IMR-90 (cell line): Measurements from ENCODE around the gene KBTBD8. TPM values are rescaled to one million over a fixed set of nuclear protein-coding genes. Genes with fewer than 3 reads are reported as not detected.

Experiments
- ATAC-seq: fragments of 200-7000 bp; cut with Tn5 transposase; 2 replicates; pipeline ENCODE4 v1.9.1; 2020; ENCODE audit warnings: low read depth, mild to moderate bottlenecking, moderate library complexity
- BruUV-seq: library from RNA; stranded (reverse); fragments of 400-500 nt; replicated peaks from 2 replicates; lab custom pipeline; 2021; lab: Mats Ljungman, UMichigan
- CTCF ChIA-PET: fragments of 300-600 bp; formaldehyde crosslinking; extraction: SDS; loops from one replicate; lab custom pipeline; 2021; ENCODE audit warnings: antibody characterized with exemption; lab: Yijun Ruan, JAX
- POLR2A ChIA-PET: fragments of 300-600 bp; sonication (Branson Sonifier 250); formaldehyde crosslinking; loops from one replicate; lab custom pipeline; 2022; ENCODE audit warnings: antibody characterized with exemption; ENCODE audit not compliant: unreplicated experiment; lab: Charles Lee
- DNase-seq: peaks from one replicate; pipeline ENCODE4 v3.0.0; 2013
- H2AFZ ChIP-seq: replicated peaks from 2 replicates; pipeline ENCODE3; 2013; ENCODE audit warnings: low read length, mild to moderate bottlenecking; ENCODE audit not compliant: poor library complexity
- H2AK5ac ChIP-seq: 2 replicates; pipeline ENCODE4 v1.6.1; 2013; ENCODE audit warnings: low read depth, low read length, inconsistent platforms
- H2AK9ac ChIP-seq: replicated peaks from 2 replicates; pipeline ENCODE3; 2013; ENCODE audit warnings: mild to moderate bottlenecking, low read depth, low read length, moderate library complexity; ENCODE audit not compliant: poor library complexity
- H2BK120ac ChIP-seq: 2 replicates; pipeline ENCODE4 v1.6.1; 2013; ENCODE audit warnings: low read depth, low read length, inconsistent platforms
- H2BK15ac ChIP-seq: 3 replicates; pipeline ENCODE4 v1.6.1; 2013; ENCODE audit warnings: low read depth, low read length, inconsistent platforms
- H2BK20ac ChIP-seq: 2 replicates; pipeline ENCODE4 v1.6.1; 2013; ENCODE audit warnings: low read depth, mild to moderate bottlenecking, inconsistent platforms, low read length, moderate library complexity
- H2BK5ac ChIP-seq: 2 replicates; pipeline ENCODE4 v1.6.1; 2013; ENCODE audit warnings: mild to moderate bottlenecking, low read depth, low read length, inconsistent platforms; ENCODE audit not compliant: poor library complexity, severe bottlenecking
- H3K14ac ChIP-seq: replicated peaks from 2 replicates; pipeline ENCODE4 v1.6.1; 2013; ENCODE audit warnings: low read depth, low read length, inconsistent platforms
- H3K18ac ChIP-seq: 2 replicates; pipeline ENCODE4 v1.6.1; 2013; ENCODE audit warnings: low read depth, low read length, control low read depth
- H3K23ac ChIP-seq: 2 replicates; pipeline ENCODE4 v1.6.1; 2013; ENCODE audit warnings: low read depth, low read length, inconsistent platforms
- H3K27ac ChIP-seq: 2 replicates; pipeline ENCODE4 v1.5.1; 2013; ENCODE audit warnings: mild to moderate bottlenecking, control low read depth, low read length; ENCODE audit not compliant: insufficient read depth
- H3K27me3 ChIP-seq: 2 replicates; pipeline ENCODE4 v1.6.1; 2013; ENCODE audit warnings: low read length; ENCODE audit not compliant: control insufficient read depth, insufficient read depth
- H3K36me3 ChIP-seq: 2 replicates; pipeline ENCODE4 v1.6.1; 2013; ENCODE audit warnings: low read length, mixed read lengths; ENCODE audit not compliant: control insufficient read depth, insufficient read depth
- H3K4ac ChIP-seq: 2 replicates; pipeline ENCODE4 v1.6.1; 2013; ENCODE audit warnings: low read depth, low read length, inconsistent platforms
- H3K4me1 ChIP-seq: 2 replicates; pipeline ENCODE4 v1.6.1; 2013; ENCODE audit warnings: low read length, mixed read lengths; ENCODE audit not compliant: control insufficient read depth, insufficient read depth
- H3K4me2 ChIP-seq: 2 replicates; pipeline ENCODE4 v1.6.1; 2013; ENCODE audit warnings: low read depth, mild to moderate bottlenecking, control low read depth, low read length, moderate library complexity
- H3K4me3 ChIP-seq: 2 replicates; pipeline ENCODE4 v1.5.1; 2013; ENCODE audit warnings: low read depth, mild to moderate bottlenecking, control low read depth, low read length, moderate library complexity; ENCODE audit not compliant: insufficient read depth
- H3K56ac ChIP-seq: 2 replicates; pipeline ENCODE4 v1.6.1; 2013; ENCODE audit warnings: low read length, inconsistent platforms; ENCODE audit not compliant: insufficient read depth; ENCODE audit errors: extremely low read depth
- H3K79me1 ChIP-seq, 2 experiments: 2 replicates each; pipeline ENCODE4 v1.6.1; 2013; ENCODE audit warnings: low read length in 2 of 2, inconsistent platforms in 1 of 2, low read depth in 1 of 2
- H3K9ac ChIP-seq: 2 replicates; pipeline ENCODE4 v1.6.1; 2013; ENCODE audit warnings: low read depth, low read length, control low read depth
- H3K9me1 ChIP-seq: 2 replicates; pipeline ENCODE4 v1.6.1; 2013; ENCODE audit warnings: low read length, inconsistent platforms; ENCODE audit not compliant: insufficient read depth
- H3K9me3 ChIP-seq: 2 replicates; pipeline ENCODE4 v1.6.1; 2013; ENCODE audit warnings: low read length; ENCODE audit not compliant: control insufficient read depth, insufficient read depth
- H4K20me1 ChIP-seq: 2 replicates; pipeline ENCODE4 v1.6.1; 2013; ENCODE audit warnings: low read length, inconsistent platforms; ENCODE audit not compliant: insufficient read depth
- H4K5ac ChIP-seq: 2 replicates; pipeline ENCODE4 v1.6.1; 2013; ENCODE audit warnings: mild to moderate bottlenecking, low read depth, low read length, control low read depth
- H4K8ac ChIP-seq, 2 experiments: 2 replicates each; pipeline ENCODE4 v1.6.1; 2013; ENCODE audit warnings: low read depth in 2 of 2, low read length in 2 of 2, control low read depth in 1 of 2, inconsistent platforms in 1 of 2
- H4K91ac ChIP-seq: 2 replicates; pipeline ENCODE4 v1.6.1; 2013; ENCODE audit warnings: low read depth, low read length, inconsistent platforms; ENCODE audit not compliant: insufficient read depth
- BHLHE40 ChIP-seq: fragments of 150-350 bp; IDR thresholded peaks from 2 replicates; pipeline ENCODE4 v1.6.1; 2016; ENCODE audit warnings: mild to moderate bottlenecking, low read depth, low read length
- MAFK ChIP-seq: IDR thresholded peaks from 2 replicates; pipeline ENCODE4 v1.6.1; 2012; ENCODE audit warnings: low read depth, low read length, improper control_type of control experiment
- MAZ ChIP-seq: IDR thresholded peaks from 2 replicates; pipeline ENCODE4 v1.6.1; 2012; ENCODE audit warnings: low read depth, mild to moderate bottlenecking, low read length, improper control_type of control experiment, moderate library complexity, borderline replicate concordance
- POLR2A ChIP-seq: IDR thresholded peaks from 2 replicates; pipeline ENCODE4 v1.6.1; 2012; ENCODE audit warnings: mild to moderate bottlenecking, low read depth, low read length
- RAD21 ChIP-seq: IDR thresholded peaks from 2 replicates; pipeline ENCODE4 v1.6.1; 2012; ENCODE audit warnings: low read length, improper control_type of control experiment
- RCOR1 ChIP-seq: IDR thresholded peaks from 2 replicates; pipeline ENCODE4 v1.6.1; 2012; ENCODE audit warnings: mild to moderate bottlenecking, low read length, improper control_type of control experiment; ENCODE audit not compliant: insufficient replicate concordance
- RFX5 ChIP-seq: IDR thresholded peaks from 2 replicates; pipeline ENCODE4 v1.8.0; 2012; ENCODE audit warnings: low read depth, mild to moderate bottlenecking, low read length, moderate library complexity
- SMC3 ChIP-seq: fragments of 150-350 bp; IDR thresholded peaks from 2 replicates; pipeline ENCODE4 v1.6.1; 2016; ENCODE audit warnings: low read depth, mild to moderate bottlenecking, antibody characterized with exemption, low read length, moderate library complexity
- WGBS, 2 experiments: methylation state at CpG; one replicate each; pipeline versions ENCODE4 v1.1.5 to v1.1.7; 2013; ENCODE audit warnings: missing lambda C conversion rate in 2 of 2; ENCODE audit not compliant: insufficient read length in 1 of 2; ENCODE audit errors: extremely low coverage in 2 of 2; 5-methylcytosine and 5-hydroxymethylcytosine counted together
- dilution Hi-C: fragments of 300-500 bp; cut with HindIII; formaldehyde crosslinking; loops from one replicate; pipeline ENCODE4 v1.14.3; 2018; ENCODE audit warnings: low sequenced_read_pairs; ENCODE audit not compliant: unreplicated experiment
- in situ Hi-C: fragments of 300-500 bp; cut with MboI; formaldehyde crosslinking; loops from 3 replicates; pipeline ENCODE4 v1.14.3; 2019; ENCODE audit warnings: low sequenced_read_pairs, inconsistent platforms, mixed read lengths
- intact Hi-C: fragments of 100-400 bp; cut with micrococcal nuclease; formaldehyde crosslinking; loops from 2 replicates; pipeline ENCODE4 v1.10.0; 2022
- polyA plus RNA-seq, 3 experiments: library from polyadenylated mRNA; depleted of rRNA; stranded (reverse); fragments of >200 nt; gene quantifications; 2 replicates each; pipeline ENCODE4 v1.2.3, GENCODE V29; 2012; ENCODE audit warnings: low replicate concordance in 1 of 3
- total RNA-seq: library from RNA; depleted of rRNA; stranded (reverse); fragments of >200 nt; gene quantifications from 2 replicates; pipeline ENCODE4 v1.2.3, GENCODE V29; 2012
- TF ChIP-seq, protein P1 (sequence below): fragments of 150-350 bp; IDR thresholded peaks from 2 replicates; pipeline ENCODE4 v1.6.1; 2016; ENCODE audit warnings: low read depth, mild to moderate bottlenecking, low read length, moderate library complexity, borderline replicate concordance
- TF ChIP-seq, protein P2 (sequence below): conservative IDR thresholded peaks from 2 replicates; pipeline ENCODE4 v1.5.1; 2012; ENCODE audit warnings: mild to moderate bottlenecking, low read depth, low read length, improper control_type of control experiment
- TF ChIP-seq, protein P3 (sequence below): fragments of 150-350 bp; IDR thresholded peaks from 2 replicates; pipeline ENCODE4 v1.6.1; 2017; ENCODE audit warnings: mild to moderate bottlenecking, antibody characterized with exemption, low read length, low read depth

Gene KBTBD8
- total and polyA plus RNA-seq, 2 of the 4 experiments (the other 2 are of a cell fraction) = 1.5 to 8.6 TPM

DNA sequence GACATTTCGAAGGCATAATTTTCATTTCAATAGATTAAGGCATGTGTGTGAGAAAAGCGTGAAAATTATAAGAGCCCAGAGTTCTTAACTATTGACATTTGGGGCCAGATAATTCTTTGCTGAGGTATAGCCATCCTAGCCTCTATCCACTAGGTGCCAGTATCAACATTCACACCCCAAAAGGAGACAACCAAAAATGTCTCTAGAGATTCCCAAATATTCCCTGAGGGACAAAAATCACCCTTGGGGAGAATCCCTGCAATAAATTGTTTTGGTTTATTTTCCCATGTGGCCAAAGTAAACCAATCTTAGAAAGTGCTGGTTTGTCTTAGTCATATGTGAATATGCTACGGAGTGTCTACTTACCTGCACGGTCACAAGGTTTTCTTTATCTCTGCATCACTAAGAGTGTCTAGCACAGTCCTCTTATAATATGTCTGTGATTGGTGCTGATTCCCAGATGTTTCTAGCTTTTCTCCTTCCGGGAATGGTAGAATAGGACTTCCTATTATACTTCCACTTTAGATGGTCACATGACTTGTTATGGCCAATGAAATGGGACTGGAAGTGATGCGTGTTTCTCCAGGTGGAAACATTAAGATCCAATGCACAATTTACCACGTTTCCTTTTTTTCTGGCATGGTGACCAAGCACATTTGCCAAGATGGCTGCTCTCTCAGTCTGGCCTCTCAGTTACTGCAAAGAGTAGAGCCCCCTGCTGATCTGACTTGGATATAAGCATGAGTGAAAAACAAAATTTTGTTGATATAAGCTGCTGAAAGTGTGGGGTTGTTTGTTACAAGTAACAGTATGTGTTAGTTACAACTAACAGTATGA, 8.0 kb upstream of the KBTBD8 start:
- H4K91ac ChIP-seq = no peak overlapping the region
- BruUV-seq = no TSS peak
- H3K4ac ChIP-seq = no peak overlapping the region
- no peak for ATAC-seq
- no peak overlapping the region for H3K9ac ChIP-seq
- H4K5ac ChIP-seq = 0 out of 2 replicates have a peak overlapping the region, but pooled peaks have one; percentile 8
- H3K4me2 ChIP-seq = no peak overlapping the region
- no peak overlapping the region for H2BK15ac ChIP-seq
- TF ChIP-seq BHLHE40 = no peak
- 0 out of 2 replicates have a peak, but pooled peaks have one; percentile 5 for TF ChIP-seq RAD21
- TF ChIP-seq, protein P1, sequence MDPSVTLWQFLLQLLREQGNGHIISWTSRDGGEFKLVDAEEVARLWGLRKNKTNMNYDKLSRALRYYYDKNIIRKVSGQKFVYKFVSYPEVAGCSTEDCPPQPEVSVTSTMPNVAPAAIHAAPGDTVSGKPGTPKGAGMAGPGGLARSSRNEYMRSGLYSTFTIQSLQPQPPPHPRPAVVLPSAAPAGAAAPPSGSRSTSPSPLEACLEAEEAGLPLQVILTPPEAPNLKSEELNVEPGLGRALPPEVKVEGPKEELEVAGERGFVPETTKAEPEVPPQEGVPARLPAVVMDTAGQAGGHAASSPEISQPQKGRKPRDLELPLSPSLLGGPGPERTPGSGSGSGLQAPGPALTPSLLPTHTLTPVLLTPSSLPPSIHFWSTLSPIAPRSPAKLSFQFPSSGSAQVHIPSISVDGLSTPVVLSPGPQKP = no peak
- TF ChIP-seq, protein P2, sequence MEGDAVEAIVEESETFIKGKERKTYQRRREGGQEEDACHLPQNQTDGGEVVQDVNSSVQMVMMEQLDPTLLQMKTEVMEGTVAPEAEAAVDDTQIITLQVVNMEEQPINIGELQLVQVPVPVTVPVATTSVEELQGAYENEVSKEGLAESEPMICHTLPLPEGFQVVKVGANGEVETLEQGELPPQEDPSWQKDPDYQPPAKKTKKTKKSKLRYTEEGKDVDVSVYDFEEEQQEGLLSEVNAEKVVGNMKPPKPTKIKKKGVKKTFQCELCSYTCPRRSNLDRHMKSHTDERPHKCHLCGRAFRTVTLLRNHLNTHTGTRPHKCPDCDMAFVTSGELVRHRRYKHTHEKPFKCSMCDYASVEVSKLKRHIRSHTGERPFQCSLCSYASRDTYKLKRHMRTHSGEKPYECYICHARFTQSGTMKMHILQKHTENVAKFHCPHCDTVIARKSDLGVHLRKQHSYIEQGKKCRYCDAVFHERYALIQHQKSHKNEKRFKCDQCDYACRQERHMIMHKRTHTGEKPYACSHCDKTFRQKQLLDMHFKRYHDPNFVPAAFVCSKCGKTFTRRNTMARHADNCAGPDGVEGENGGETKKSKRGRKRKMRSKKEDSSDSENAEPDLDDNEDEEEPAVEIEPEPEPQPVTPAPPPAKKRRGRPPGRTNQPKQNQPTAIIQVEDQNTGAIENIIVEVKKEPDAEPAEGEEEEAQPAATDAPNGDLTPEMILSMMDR = peak; percentile 14; the same call in 1 of the 2 replicates
- no peak for TF ChIP-seq RCOR1
- TF ChIP-seq MAZ = no peak
- TF ChIP-seq SMC3 = no peak
- no peak for TF ChIP-seq POLR2A
- TF ChIP-seq, protein P3, sequence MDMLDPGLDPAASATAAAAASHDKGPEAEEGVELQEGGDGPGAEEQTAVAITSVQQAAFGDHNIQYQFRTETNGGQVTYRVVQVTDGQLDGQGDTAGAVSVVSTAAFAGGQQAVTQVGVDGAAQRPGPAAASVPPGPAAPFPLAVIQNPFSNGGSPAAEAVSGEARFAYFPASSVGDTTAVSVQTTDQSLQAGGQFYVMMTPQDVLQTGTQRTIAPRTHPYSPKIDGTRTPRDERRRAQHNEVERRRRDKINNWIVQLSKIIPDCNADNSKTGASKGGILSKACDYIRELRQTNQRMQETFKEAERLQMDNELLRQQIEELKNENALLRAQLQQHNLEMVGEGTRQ = no peak
- no peak for TF ChIP-seq MAFK
- no peak for TF ChIP-seq RFX5
- no peak overlapping the region for H2BK120ac ChIP-seq
- H3K9me3 ChIP-seq = no peaks in the 10 kb centered on the region
- DNase-seq = no peak
- H3K23ac ChIP-seq = no peak overlapping the region
- POLR2A ChIA-PET = no interaction called here
- dilution Hi-C loops (no loop called here), intact Hi-C loops (loop anchor here (10.0 kb wide), 1 partner anchor 505 kb away; no protein-coding TSS in a partner anchor), in situ Hi-C loops (no loop called here)
- H2BK20ac ChIP-seq = no peak overlapping the region
- no peak overlapping the region for H2BK5ac ChIP-seq
- H2AFZ ChIP-seq = no peak overlapping the region
- H3K4me1 ChIP-seq = peaks cover 2% of the 10 kb centered on the region; the same call in 1 of the 2 replicates
- no peak overlapping the region for H3K56ac ChIP-seq
- no peak overlapping the region for H3K14ac ChIP-seq
- H3K27ac ChIP-seq = no peak overlapping the region
- H3K9me1 ChIP-seq = no peaks in the 10 kb centered on the region
- H3K27me3 ChIP-seq = no peaks in the 10 kb centered on the region
- H3K18ac ChIP-seq = no peak overlapping the region
- 0 out of 2 replicates have a peak overlapping the region, but pooled peaks have one; percentile 12 for H2AK5ac ChIP-seq
- no peak overlapping the region for H2AK9ac ChIP-seq
- CTCF ChIA-PET = interaction anchor here (0.8 to 3.1 kb wide), 4 partner anchors 16 to 1886 kb away, joined by 3 to 17 read pairs (median 3); no protein-coding TSS in a partner anchor
- H3K79me1 ChIP-seq = no peaks in the 10 kb centered on the region
- H3K36me3 ChIP-seq = no peaks in the 10 kb centered on the region
- no peak overlapping the region for H3K4me3 ChIP-seq
- no peaks in the 10 kb centered on the region for H4K20me1 ChIP-seq
- 100% methylated on average over 1 of the region's 7 CpGs; no CpG with 5 or more reads in 1 of the 2 experiments for WGBS, 2 experiments
- H4K8ac ChIP-seq = no peak overlapping the region
